Loucy (cell line): ENCODE measurements around the gene PRR36.

Experiments used
- CTCF ChIP-seq: fragments of 200-600 bp; sonication (generic); conservative IDR thresholded peaks from 2 replicates; pipeline ENCODE4 v1.5.1; 2014; ENCODE audit warnings: mild to moderate bottlenecking, antibody characterized with exemption, low read length
- EZH2phosphoT487 ChIP-seq: fragments of 200-600 bp; IDR thresholded peaks from 2 replicates; pipeline ENCODE4 v1.6.1; 2018; ENCODE audit warnings: antibody characterized with exemption, mild to moderate bottlenecking, moderate library complexity, borderline replicate concordance

GRCh38 chr19:7852851-7853769 lies 21.1 kb downstream of the PRR36 start:
- TF ChIP-seq CTCF = 0 out of 2 replicates have a peak, but pooled peaks have one; percentile 11
- TF ChIP-seq EZH2phosphoT487 = no peak
